ENCODE data around the gene LYRM4. TPM values are rescaled to one million over a fixed set of nuclear protein-coding genes. Genes with fewer than 3 reads are reported as not detected.
"Not testable (repeated sequence)": the region's sequence is repeated elsewhere in the genome, so short reads cannot be mapped to it uniquely, and the experiment has no call there.

Gene LYRM4
- total RNA-seq, 2 donors from 2014 or later = 19.1 to 22.5 TPM

DNA sequence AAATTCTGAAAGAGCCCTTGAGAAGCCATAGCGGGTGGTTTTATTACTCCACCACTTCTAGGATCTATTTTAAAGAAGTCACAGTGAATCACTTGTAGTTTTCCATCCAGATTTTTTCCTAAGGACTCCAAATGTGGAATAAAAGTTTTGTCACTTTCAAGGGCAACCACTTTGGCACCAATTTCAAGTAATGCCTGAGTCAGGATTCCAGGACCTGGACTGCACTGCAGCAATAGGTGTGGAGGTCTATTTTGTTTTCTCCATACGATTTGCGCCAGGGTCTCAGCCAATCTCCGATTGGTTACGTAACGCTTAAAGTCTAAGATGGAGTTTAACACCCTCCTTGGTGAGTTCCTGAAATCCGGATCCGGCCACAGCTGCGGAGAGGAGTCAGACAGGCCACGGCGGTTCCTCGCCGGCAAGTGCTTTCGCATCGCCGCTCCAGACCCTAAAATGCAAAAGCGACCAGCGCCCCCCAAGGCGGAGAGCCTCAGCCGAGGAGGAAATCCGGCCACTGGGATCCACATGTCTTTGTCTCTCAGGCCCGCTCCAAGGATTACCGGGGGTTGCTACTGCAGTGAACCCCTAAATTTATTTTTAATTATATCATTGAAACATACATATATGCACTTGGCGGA lies 194.2 kb downstream of the LYRM4 start:
- Histone ChIP-seq H3K27ac (no peak overlapping the region), H3K4me1 (no peaks in the 10 kb centered on the region), H3K27me3 (no peaks in the 10 kb centered on the region), H3K9me3 (peaks cover 0 to 5% of the 10 kb centered on the region in 2 donors), H3K36me3 (no peaks in the 10 kb centered on the region), H3K4me3 (no peak overlapping the region)
- TF ChIP-seq, protein P1, sequence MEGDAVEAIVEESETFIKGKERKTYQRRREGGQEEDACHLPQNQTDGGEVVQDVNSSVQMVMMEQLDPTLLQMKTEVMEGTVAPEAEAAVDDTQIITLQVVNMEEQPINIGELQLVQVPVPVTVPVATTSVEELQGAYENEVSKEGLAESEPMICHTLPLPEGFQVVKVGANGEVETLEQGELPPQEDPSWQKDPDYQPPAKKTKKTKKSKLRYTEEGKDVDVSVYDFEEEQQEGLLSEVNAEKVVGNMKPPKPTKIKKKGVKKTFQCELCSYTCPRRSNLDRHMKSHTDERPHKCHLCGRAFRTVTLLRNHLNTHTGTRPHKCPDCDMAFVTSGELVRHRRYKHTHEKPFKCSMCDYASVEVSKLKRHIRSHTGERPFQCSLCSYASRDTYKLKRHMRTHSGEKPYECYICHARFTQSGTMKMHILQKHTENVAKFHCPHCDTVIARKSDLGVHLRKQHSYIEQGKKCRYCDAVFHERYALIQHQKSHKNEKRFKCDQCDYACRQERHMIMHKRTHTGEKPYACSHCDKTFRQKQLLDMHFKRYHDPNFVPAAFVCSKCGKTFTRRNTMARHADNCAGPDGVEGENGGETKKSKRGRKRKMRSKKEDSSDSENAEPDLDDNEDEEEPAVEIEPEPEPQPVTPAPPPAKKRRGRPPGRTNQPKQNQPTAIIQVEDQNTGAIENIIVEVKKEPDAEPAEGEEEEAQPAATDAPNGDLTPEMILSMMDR (IDR thresholded peaks at IDR 0.05) = no peak
- DNase-seq (ENCODE audit: low spot score) = no peak

DNA sequence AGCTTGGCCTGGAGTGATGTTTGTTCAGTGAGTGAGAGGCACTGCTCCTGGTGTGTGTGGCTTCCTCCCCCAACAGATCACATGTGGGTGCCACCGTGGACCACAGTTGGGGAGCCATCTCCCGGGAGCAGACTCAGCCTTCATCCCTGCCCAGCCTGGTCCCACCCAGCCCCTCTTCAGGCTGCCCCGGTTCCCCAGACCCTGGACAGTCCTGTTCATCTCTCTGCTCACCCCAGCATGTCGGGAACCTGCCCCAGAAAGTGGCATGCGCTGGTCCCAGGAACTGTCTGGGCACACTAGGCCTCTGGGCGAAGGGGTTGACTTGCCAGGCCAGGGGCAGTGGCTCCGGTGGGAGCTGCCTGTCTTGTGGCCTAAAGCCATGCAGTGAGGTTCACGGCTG lies 197.1 kb downstream of the LYRM4 start:
- H3K4me3 ChIP-seq = no peak overlapping the region

DNA sequence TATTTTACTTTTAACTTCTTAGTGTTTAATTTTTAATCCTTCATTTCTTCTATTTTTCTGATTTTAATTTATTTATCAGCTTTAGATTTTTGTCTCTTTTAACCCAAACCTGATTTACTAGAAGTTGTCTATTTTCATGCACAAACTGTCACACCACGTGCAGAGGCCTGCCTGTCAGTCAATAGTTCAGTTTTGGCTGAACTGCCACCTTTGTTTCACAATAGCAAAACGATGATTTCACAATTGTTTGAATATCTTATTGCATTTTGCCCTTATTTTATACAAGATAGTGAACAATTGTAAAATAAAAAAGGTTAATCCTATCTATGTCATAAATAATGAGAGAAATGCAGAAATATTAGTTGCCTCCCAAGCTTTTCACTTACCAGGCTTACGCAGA lies 199.6 kb downstream of the LYRM4 start:
- Histone ChIP-seq H3K36me3 (no peaks in the 10 kb centered on the region), H3K4me3 (no peak overlapping the region), H3K27me3 (no peaks in the 10 kb centered on the region), H3K9me3 (no peaks in the 10 kb centered on the region), H3K4me1 (no peaks in the 10 kb centered on the region), H3K27ac (no peak overlapping the region)
- DNase-seq (ENCODE audit: low spot score) = no peak
- TF ChIP-seq, protein P1 (IDR thresholded peaks at IDR 0.05) = no peak

More for the DNA sequence above, 197.1 kb downstream of the LYRM4 start:
- Histone ChIP-seq H3K9me3 (peaks cover 0 to 5% of the 10 kb centered on the region in 2 donors), H3K36me3 (no peaks in the 10 kb centered on the region), H3K27ac (no peak overlapping the region), H3K4me1 (no peaks in the 10 kb centered on the region), H3K27me3 (no peaks in the 10 kb centered on the region)
- no peak for DNase-seq (ENCODE audit: low spot score)
- TF ChIP-seq, protein P1 (IDR thresholded peaks at IDR 0.05) = no peak

DNA sequence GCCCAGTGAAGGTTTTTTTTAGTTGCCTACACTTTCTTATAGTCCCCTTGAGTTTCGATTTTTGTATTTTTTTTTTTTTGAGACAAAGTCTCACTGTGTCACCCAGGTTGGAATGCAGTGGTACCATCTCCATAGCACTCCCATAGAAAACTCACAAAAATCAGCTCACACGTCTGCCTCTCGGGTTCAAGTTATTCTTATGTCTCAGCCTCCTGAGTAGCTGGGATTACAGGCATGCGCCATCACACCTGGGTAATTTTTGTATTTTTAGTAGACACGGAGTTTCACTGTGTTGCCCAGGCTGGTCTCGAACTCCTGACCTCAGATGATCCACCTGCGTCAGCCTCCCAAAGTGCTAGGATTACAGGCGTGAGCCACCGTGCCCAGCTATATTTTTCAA lies 200.3 kb downstream of the LYRM4 start:
- H3K4me1 ChIP-seq; H3K9me3 ChIP-seq; H3K36me3 ChIP-seq; H3K4me3 ChIP-seq; H3K27ac ChIP-seq; H3K27me3 ChIP-seq; DNase-seq (ENCODE audit: low spot score): not testable (repeated sequence)

DNA sequence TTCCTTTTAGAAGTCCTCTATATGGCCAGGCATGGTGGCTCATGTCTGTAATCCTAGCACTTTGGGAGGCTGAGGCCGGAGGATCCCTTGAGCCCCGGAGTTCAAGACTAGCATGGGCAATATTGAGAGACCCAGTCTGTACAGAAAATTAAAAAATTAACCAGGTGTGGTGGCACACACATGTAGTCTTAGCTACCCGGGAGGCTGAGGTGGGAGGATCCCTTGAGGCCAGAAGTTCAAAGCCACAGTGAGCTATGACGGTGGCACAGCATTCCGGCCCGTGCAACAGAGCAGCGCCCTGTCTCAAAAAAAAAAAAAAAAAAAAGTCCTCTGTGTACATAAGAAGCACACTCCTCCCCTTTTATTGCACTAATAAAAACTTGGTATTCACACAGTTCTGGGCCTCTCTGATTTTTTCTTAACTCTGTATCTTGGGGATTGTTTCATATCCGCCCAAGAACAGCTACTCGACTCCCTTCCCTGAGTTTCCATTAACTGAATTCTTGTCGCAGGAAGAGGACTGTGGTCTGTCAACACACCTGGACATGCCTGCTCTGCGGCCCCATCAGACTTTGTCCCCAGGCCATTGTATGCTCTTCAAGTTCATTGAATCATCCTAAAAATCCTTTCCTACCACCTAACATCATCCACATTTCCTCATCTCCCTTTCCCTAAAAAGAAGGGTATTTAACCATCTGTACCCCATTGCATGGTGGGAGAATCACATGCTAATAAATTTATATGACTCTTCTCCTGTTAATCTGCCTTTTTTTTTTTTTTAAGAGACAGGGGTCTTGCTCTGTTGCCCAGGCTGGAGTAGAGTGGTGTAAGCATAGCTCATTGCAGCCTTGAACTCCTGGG lies 201.5 kb downstream of the LYRM4 start:
- H3K36me3 ChIP-seq = no peaks in the 10 kb centered on the region
- no peaks in the 10 kb centered on the region for H3K27me3 ChIP-seq

More for the DNA sequence above, 201.5 kb downstream of the LYRM4 start:
- Histone ChIP-seq H3K9me3 (no peaks in the 10 kb centered on the region), H3K4me3 (no peak overlapping the region), H3K4me1 (no peaks in the 10 kb centered on the region), H3K27ac (no peak overlapping the region)
- TF ChIP-seq, protein P1 (IDR thresholded peaks at IDR 0.05) = no peak
- no peak for DNase-seq (ENCODE audit: low spot score)

Small RNAs within 50 kb of the gene (microRNA-seq; reads per million reads assigned to microRNA genes)
- 0.71 to 1.4 reads per million in 2 donors for gene MIR3691 (ENCODE audit: borderline number of aligned reads in 2 of 2, borderline replicate concordance in 1 of 2)

Other genes with a start within 250 kb of the LYRM4 start
- gene PPP1R3G, start 175.6 kb downstream of the LYRM4 start, total RNA-seq = 10 to 100 TPM in 1 of 2 donors, 1 to 10 TPM in 1; 8.8 to 16.4 TPM
- gene FARS2, start 563 bp upstream of the LYRM4 start, total RNA-seq = 10 to 100 TPM in 1 of 2 donors, 1 to 10 TPM in 1; 9.4 to 15.0 TPM